ENCODE results near the gene DDX56. TPM values are rescaled to one million over a fixed set of nuclear protein-coding genes. Genes with fewer than 3 reads are reported as not detected.

The DDX56 gene
- total RNA-seq, 1 experiment from 2014 or later = 120 TPM

DNA sequence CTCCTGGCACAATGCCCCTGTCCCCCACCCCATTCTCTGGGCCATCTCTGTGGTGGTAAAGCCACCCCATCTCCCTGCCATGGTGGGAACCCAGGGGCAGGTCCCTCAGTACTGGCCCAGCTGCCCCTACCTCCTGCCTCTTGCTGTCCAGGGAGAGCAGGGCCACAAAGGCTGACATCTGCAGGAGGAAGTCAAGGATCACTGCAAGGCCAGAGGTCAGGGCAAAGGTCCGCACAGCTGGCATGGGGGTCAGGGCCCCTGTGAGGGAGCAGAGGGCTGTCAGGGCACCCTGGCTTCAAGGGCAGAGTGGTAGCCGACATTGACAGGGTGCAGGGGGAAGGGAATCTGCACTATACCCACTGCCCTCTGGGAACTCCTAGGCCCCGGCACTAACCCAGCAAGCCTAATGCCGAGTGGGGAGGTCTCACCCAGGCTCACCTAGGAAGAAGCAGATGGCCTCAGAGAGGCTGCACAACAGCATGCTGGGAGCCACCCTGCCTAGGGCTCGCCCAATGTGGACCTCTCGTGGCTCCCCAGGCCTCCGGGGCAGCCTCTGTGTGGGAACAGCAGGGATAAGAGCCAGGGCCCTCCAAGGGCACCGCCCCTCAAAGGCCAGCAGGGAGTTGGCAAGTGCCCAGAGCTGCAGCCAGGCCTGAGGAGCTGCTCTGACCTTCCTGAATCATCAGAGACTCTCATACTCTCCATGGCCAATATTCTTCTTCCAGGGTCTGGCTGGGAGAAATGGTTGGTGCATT is 40.2 kb downstream of the DDX56 start:
- no peak overlapping the region for H3K4me2 ChIP-seq (ENCODE audit: insufficient read depth, insufficient read length, low read length)
- no peak overlapping the region for H3K56ac ChIP-seq (ENCODE audit: insufficient read length, low read depth, low read length)
- no peak overlapping the region for H2BK120ac ChIP-seq (ENCODE audit: low read depth, low read length, poor library complexity, severe bottlenecking)
- H3T11ph ChIP-seq (ENCODE audit: low read length) = no peak overlapping the region
- H4K5ac ChIP-seq (ENCODE audit: insufficient read length, low read depth, low read length) = no peak overlapping the region
- H3K79me2 ChIP-seq (ENCODE audit: insufficient read depth, low read length) = no peaks in the 10 kb centered on the region
- no peak overlapping the region for H3K14ac ChIP-seq (ENCODE audit: insufficient read depth, low read length)
- H2BK20ac ChIP-seq (ENCODE audit: low read depth, low read length, poor library complexity, severe bottlenecking) = no peak overlapping the region
- no peaks in the 10 kb centered on the region; the same call in 1 of the 2 replicates for H3K27me3 Mint-ChIP-seq (ENCODE audit: low read depth)
- H2BK12ac ChIP-seq (ENCODE audit: insufficient read length, low read depth, low read length) = no peak overlapping the region
- H2BK15ac ChIP-seq (ENCODE audit: low read depth, low read length) = no peak overlapping the region
- no peak overlapping the region for H2AFZ ChIP-seq (ENCODE audit: low read length)
- peaks cover 0 to 2% of the 10 kb centered on the region in 2 experiments; a peak in 2 of 5 replicates for H3K9me3 Mint-ChIP-seq
- no peak overlapping the region for H4K91ac ChIP-seq (ENCODE audit: insufficient read length, low read depth, low read length)
- H3K36me3 Mint-ChIP-seq (ENCODE audit: insufficient read depth in 1 of 3, low read depth in 3 of 3) = no peaks in the 10 kb centered on the region; a peak in 1 of 7 replicates
- H3K18ac ChIP-seq (ENCODE audit: insufficient read length, low read depth, low read length) = no peak overlapping the region
- no peaks in the 10 kb centered on the region for H3K9me3 ChIP-seq (ENCODE audit: control insufficient read depth, low read depth, low read length)
- H3K4me1 Mint-ChIP-seq = peaks cover 0 to 4% of the 10 kb centered on the region in 2 experiments; a peak in 1 of 4 replicates
- no peaks in the 10 kb centered on the region for H4K20me1 ChIP-seq (ENCODE audit: control insufficient read depth, insufficient read depth, insufficient read length)
- no peak overlapping the region for H4K8ac ChIP-seq (replicated peaks; ENCODE audit: insufficient read length, low read depth, low read length)
- DNase-seq = no peak
- no peak overlapping the region for H3K23ac ChIP-seq (ENCODE audit: insufficient read length, low read depth, low read length)
- H3K27ac Mint-ChIP-seq = no peak overlapping the region
- no peak overlapping the region for H3K27ac ChIP-seq (ENCODE audit: insufficient read length, low read depth, low read length)
- no peak overlapping the region for H3K4ac ChIP-seq (ENCODE audit: low read depth, low read length)
- H3K4me3 Mint-ChIP-seq = no peak overlapping the region
- no peak for TF ChIP-seq CTCF (conservative IDR thresholded peaks at IDR 0.05)
- H3K27me3 ChIP-seq (ENCODE audit: insufficient read depth, low read length) = no peaks in the 10 kb centered on the region
- no peak overlapping the region for H3K9ac ChIP-seq (ENCODE audit: extremely low read depth, insufficient read length, low read length)
- H3K79me1 ChIP-seq (ENCODE audit: insufficient read depth, low read depth, low read length, poor library complexity, severe bottlenecking) = no peaks in the 10 kb centered on the region
- H3K23me2 ChIP-seq (ENCODE audit: insufficient read length, low read depth, low read length, poor library complexity, severe bottlenecking) = no peaks in the 10 kb centered on the region
- no peaks in the 10 kb centered on the region for H3K4me1 ChIP-seq (ENCODE audit: insufficient read depth, low read length)
- no peak overlapping the region for H2BK5ac ChIP-seq (ENCODE audit: insufficient read length, low read length)
- WGBS (ENCODE audit: extremely low coverage, insufficient read length, low lambda C conversion rate) = no CpG with 5 or more reads among the region's 8 CpGs
- no peak overlapping the region for H2AK5ac ChIP-seq (ENCODE audit: insufficient read length, low read length)
